Epithelial cell of prostate (primary cell): ENCODE measurements around the gene NUP210.
A peak's percentile ranks its signal among the peaks of the same experiment; 100 is the strongest.

Experiments used
- DNase-seq: peaks from one replicate; pipeline ENCODE4 v3.0.0-alpha.2; 2011; ENCODE audit warnings: low read depth, low spot score
- H3K27ac ChIP-seq: fragments of 450-650 bp; 2 replicates; pipeline ENCODE4 v1.5.1; 2017; ENCODE audit warnings: mild to moderate bottlenecking

NUP210 gene

DNA sequence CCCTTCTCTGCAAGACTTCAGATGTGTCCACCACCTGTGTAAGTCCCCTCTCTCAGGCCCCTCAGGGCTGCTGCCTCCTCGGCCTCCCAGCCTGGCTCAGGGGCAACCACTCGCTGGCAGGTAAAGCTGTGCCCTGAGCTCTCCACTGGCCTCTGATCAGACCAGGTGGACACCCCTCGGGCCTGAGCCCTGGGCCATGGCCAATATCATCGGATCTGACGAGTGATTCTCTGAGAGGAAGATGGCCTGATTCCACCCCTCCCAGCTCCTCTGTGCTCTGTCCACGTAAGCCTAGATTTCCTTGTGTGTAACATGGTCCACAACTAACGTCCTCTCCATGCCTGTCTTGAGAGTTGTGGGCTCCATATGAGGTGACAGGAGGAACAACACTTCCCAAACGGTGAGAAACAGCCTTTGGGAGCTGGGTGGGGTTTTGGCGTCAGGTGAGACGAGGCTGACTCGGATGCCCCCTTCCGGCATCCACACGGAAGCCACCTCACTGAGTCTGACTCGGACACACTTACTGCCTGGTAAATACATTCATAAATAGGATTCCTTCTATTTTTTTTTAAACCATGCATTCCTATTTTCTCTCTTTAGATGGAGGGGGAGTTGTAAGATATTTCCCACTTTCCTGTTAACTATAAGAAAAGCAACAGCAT lies 86.8 kb downstream of the NUP210 start:
- no peak overlapping the region for H3K27ac ChIP-seq
- DNase-seq: no peak

DNA sequence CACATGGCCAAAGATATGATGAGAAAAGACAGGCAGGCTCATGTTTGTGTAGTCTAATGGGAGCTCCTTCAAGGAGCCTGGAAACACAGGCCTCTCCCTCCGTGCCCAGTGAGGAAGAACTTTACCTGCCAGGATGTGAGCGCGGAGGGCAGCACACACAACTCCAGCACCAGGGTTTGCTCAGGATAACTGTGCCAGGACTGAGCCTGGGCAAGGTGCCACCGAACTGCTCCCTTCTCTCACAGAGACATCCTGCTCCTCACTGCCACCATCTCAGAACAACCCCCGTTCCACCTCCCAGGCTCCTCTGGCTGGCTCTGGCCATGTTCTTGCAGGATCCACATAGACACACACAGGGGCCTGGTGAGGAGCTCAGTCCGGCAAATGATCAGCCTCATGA lies 87.4 kb downstream of the NUP210 start:
- H3K27ac ChIP-seq: no peak overlapping the region
- no peak for DNase-seq

DNA sequence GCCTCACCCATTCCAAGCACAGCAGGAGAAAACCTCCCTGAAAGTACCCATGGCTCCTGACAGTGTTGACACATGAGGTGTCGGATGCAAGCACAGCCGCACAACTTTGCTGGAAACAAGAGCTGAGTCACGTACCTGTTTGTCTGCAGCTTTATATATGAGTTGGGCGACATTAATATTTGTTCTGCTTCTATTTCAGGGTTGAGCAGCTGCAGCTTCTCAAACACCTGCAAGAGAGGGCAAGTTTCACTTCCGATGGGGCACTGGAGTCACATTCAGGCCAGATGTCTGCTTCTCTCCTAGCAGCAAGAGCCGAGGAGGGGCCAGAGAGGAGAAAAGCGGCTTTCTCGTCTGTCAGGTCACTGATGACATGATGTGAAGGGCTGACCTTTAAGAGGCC lies 88.0 kb downstream of the NUP210 start:
- H3K27ac ChIP-seq: no peak overlapping the region

DNA sequence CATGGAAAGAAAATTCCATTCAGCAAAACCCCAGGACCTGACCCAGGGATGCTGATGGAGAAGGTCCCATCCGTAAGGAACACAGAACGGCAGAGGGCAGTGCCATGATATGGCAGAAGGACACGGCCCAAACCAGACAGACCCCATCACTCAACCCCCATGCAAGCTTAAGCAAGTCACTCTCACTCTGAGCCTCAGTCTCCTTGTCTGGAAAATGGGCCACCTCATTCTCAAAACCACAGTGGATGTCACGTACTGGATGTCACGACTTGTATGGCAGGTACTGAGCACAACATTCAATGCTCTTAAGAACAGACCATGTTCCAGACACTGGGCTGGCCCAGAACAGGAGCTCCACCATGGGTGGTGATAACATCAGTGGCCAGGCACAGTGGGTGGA lies 90.4 kb downstream of the NUP210 start:
- no peak for DNase-seq
- no peak overlapping the region for H3K27ac ChIP-seq

More for the DNA sequence above, 88.0 kb downstream of the NUP210 start:
- peak; percentile 36 for DNase-seq

DNA sequence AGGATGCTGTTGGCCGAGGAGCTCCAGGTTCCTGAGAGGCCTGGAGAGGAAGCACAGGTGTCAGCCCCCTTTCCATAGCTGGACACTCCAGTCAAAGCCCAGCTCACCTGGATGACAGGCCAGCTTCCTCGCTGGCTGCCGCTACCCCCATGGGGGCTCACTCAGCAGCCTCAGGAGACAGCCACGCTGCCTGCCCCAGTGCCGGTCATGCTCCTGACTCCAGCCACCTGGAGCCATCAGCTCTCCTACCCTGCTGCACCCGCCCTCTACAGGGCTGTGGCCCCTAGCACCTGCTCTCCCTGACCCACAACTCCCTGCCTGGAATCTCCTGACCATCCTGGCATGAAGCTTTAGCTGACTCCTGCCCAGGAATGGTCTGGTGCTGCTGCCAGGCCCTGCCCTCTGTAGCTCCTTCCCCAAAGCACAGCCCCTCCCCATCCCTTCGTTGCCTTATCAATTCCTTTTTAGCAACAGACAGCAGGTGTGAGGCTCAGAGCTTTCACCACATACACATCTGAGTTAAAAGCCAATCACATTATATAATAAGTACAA lies 94.2 kb downstream of the NUP210 start:
- H3K27ac ChIP-seq: no peak overlapping the region
- no peak for DNase-seq

DNA sequence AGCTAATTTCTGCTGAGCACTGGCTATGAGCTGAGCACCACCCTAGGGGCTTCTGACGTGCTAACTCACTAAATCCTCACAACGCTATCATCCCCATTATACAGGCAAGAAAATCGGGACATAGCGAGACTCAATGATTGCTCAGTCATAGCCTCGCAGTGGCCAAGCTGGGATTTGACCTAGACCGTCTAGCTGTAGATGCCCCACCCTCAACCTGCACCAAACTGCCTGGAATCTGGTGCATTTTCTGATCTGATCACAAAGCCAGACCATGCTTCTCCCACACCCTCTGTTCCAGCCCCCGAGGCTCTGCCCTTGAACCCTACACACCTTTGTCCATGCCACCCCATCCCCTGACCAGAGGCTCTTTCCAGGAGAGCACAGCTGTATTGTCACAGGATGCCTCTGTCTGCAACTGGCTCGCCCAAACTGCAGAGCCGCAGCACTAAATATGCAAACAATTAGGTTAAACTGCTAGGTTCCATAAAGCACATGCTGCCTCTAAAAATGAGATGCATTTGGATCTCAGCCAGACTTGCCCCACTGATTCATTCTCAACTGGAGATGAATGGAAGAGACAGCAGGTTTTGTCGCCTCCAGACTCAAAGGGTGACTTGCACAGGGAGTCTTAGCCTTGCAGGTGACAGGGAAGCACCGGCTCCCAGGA lies 95.2 kb downstream of the NUP210 start:
- H3K27ac ChIP-seq: no peak overlapping the region
- no peak for DNase-seq

DNA sequence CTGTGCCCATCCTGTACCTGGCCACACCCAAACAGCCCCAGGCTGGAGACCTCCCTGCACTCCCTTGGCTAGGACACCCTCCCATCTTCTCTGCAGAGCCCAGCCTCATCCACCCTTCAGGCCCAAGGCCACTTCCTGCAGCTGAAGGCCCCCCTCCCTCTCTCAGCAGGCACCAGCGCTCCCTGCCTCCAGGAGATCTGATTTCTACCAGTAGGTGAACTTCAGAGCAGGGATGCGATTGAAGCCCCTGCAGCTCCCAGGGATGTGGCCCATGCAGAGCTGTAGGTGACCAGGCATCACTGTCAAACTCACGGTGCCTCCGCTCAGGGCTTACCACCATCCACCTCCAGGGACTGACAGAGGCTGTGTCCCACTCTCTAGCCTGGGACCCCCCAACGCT lies 96.3 kb downstream of the NUP210 start:
- no peak overlapping the region for H3K27ac ChIP-seq
- no peak for DNase-seq

DNA sequence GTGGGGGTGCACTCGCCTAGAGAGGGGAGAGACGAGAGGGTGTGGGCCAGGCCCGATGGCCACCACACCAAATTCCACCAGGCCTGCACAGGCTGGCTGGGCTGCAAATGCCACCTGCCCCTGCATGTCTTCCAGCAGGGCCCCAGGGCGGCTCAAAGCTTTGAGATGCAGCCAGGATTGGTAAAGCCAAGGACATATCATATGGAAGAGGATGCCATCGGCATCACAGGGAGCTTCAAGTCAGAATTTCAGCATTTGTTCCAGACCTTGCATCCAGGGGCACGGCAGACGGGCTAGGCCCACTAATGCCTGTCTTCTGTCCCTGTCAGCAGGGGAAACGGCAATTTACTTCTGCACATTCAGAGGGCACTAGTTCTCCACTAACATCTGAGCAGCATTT lies 97.8 kb downstream of the NUP210 start:
- no peak for DNase-seq
- H3K27ac ChIP-seq: no peak overlapping the region

DNA sequence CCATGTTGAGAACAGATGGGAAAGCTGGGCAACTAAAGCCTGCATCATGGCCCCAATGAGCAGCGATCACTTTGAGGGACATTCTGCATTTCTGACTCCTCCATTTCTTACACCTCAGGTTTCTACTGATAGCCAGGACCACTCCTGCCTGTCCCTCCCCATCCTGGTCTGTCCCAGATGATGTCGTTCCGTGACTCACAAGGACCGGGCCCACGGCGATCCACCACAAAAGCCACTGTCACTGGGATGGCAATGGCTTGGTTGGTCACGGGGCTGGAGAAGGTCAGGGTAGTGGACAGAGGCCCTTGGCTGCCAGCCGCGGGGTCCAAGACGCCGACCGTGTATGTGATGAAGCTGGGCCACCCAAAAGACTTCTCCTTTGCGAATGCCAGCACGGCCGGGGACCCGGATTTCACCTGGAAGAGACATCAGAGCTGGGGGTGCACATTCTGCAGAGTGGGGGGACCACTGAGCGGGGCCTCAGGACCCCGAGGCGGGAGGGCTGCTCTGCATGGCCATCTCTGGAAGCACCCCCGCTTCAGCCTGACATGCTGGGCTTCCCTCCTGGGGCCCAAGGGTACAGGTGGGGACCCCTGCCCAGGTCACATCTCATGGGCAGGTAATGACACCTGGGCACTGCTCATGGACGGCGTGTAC lies 100.4 kb downstream of the NUP210 start:
- DNase-seq: no peak
- no peak overlapping the region for H3K27ac ChIP-seq

DNA sequence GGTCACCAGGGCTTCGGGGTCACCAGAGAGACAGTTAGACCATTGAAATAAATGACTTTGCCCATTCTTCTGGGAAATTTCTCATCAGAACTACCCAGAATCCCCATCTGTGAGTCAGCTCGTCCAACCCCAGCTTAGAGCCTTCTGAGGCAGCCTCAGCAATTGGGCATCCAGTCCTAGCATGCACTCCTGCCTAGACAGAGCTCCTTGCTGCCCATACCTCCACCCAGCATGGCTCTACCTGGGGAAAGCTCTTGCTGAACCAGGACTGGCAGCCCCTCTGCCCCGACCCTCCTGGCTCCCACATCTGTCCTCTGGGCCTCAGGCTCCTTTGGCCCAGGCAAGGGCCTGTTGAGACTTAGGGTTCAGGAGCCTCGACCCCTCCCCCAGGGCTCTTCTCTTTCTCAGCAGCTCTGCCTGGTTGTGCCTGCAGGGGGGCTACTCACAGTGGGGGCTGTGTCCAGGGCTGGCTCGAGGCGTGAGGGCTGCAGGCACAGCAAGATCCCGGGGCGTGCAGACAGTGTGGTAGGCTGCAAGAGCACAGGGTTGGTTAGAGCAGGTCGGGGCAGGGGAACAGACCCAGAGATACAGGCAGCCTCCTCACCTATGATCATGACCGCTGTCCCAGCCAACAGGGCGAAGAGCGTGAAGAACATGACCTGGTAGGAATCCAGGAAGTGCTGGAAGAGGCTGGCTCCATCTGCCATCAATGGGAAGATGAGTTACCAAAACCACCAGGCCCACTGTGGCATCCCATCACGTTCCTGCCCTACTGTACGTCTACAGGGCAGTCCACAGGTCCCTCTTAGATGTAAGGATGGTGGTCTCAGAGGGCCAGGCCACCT lies 101.3 kb downstream of the NUP210 start:
- H3K27ac ChIP-seq: no peak overlapping the region
- no peak for DNase-seq

DNA sequence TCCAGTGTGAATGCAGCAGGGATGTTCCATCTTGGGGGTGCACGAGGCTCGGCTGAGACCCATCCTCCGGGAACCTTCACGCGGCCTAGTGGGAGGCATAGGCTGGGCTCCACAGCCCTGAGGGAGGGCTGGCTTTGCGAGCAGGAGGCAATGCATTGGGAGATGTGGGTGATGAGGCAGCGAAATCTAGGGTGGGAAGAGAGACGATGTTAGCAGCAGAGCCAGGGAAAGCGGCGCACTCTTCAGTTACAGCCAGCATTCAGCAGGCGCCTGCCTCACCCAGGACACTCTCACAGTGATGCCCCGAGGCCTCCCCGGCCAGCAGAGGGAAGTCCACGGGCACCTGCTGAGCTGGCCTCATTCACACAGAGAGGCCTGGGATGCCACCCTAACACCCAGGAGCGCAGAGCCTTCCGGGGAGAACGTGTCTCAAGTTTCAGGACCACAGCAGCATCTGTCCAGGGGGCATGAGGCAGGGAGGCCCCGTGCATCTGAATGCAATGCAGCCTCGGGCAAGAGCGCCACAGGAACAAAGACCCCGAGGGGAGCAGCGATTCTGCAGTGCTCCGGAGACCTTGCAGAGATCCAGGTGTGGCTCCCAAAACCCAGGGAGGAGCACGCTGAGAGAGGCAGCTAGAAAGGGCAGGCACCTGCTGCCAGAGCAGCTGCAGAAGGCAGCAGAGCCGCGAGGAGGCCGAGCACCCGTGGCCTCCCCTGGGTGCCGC lies 102.4 kb downstream of the NUP210 start:
- no peak overlapping the region for H3K27ac ChIP-seq
- no peak for DNase-seq

DNA sequence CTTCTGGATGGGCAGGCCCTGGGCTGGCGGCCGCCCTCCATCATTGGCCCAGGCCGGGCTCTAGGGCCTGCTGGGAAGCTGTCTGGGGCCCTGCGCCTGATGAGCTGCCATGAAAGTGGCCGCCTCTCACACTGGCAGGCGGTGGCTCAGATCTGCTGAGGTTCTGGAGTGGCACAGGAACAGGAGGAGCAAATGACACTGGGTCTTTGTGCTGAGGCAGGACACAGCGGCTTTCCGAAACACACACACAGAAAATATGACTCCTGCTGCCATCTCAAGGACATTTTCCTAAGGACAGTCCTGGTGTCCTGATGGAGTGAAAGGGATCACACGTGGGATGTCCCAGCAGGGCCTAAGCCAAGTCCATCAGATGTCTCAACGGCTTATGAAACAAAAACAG lies 103.5 kb downstream of the NUP210 start:
- H3K27ac ChIP-seq: no peak overlapping the region
- DNase-seq: no peak

DNA sequence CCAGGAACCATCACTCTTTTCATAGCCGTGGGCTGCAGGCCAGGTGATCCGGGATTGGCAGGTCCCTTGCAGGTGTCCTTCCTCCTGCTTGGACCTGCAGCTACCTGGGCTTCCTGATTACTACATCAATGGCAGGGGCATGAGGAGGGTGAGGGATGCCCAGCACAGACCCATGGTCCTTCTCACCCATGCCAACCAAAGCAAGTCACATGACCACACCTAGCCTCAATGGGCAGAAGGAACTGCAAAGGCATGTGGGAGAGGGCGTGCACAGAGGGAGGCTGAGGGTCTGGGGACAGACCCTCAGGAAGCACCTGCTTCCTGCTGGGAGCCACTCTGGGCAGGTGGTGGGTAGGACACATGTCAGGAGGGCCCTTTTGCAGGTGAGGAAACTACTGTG lies 105.2 kb downstream of the NUP210 start:
- no peak overlapping the region for H3K27ac ChIP-seq

DNA sequence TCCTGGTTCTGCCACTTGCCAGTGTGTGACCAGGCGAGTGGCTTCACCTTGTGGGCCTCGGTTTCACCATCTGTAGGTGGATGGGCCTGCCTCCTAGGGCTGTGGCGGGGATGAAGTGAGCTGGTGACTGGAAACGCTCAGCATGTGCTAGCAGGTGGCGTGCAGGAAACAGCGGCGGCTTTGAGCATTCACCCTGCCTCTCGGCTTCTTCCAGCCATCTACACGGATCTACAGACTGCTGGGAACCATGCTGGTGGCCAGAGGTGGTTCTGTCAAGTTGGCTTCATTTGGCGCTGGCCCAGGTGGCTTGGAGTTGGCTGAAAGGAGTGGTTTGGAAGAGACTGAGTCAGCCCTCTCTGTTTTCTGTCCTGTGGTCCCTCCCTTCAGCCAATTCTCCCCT lies 106.3 kb downstream of the NUP210 start:
- H3K27ac ChIP-seq: no peak overlapping the region
- DNase-seq: no peak

More for the DNA sequence above, 105.2 kb downstream of the NUP210 start:
- no peak for DNase-seq

DNA sequence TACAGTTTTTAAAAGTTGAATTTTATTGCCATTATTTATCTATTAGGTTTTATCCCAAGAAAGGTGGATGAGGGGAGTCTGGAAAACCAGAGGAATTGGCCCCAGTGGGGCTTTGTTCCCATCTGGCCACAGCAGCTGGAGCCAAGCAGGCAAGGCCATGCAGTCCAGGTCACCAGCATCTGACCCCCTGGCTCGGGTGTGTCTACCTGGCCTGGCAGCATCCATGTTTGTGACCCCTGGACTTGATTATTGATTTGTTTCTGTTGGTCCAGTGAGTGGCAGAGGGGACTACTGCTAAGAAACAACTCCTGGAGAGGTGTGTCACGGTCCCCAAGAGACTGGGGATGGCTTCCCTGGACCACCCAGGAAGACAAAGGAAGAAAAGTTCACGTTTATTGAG lies 111.1 kb downstream of the NUP210 start:
- no peak overlapping the region for H3K27ac ChIP-seq

DNA sequence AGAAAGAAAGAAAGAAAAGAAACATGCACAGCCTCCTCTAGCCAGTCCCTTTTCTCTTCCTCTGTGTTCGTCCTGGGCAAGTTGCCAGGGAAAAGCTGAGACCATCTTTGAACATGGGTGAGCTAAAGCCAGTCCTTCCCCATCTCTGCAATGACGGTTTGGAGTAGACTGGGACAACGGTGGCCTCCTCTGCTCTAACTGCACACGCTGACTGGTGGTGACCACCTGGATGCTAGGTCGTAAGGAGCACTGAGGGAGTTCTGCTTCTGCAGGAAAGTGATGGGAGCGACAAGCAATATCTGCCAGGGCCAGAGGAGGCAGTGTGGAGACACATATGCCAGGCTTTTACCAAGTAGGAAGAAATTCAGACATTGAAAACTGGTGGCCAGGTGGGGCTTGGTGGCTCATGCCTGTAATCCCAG lies 111.7 kb downstream of the NUP210 start:
- DNase-seq: no peak
- no peak overlapping the region for H3K27ac ChIP-seq

More for the DNA sequence above, 111.1 kb downstream of the NUP210 start:
- DNase-seq: no peak

DNA sequence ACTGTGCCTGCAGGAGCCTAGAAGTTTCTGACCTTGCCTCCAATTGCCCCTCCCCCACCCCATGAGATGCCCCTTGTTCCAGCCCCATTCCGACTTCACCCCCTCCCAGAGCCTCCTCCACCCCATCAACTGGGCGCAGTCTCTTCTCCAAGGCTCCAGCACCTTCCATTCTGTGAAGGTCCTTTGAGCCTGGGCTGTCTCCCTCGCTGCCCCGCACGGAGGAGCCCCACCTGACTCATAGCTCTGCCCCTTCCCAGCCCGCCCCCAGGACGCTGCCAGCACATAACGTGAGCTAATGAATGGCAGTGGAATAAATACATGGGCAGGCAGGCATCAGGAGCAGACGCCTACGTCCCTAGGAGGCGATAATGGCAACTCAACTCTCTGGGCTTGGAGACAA lies 113.1 kb downstream of the NUP210 start:
- H3K27ac ChIP-seq: no peak overlapping the region
- no peak for DNase-seq

DNA sequence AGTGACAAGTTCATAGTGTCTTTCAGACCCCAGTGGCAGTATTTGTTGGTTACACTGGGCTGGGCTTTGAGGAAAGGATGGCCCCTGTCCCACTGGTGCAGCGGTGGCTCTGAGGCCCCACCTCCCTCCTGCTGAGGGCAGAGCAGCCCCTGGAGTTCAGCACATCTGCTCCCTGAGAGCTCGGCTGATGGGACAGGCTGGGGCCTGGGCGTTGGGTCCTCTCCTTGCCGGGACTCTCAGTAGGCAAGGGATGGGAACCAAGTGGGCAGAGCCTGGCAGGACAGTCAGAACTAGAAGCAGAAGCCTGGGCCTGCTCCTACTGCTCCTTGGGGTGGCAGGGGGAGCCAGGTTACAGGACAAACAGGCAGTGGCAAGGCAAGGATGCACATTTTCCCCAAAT lies 114.5 kb downstream of the NUP210 start:
- no peak overlapping the region for H3K27ac ChIP-seq
- no peak for DNase-seq

DNA sequence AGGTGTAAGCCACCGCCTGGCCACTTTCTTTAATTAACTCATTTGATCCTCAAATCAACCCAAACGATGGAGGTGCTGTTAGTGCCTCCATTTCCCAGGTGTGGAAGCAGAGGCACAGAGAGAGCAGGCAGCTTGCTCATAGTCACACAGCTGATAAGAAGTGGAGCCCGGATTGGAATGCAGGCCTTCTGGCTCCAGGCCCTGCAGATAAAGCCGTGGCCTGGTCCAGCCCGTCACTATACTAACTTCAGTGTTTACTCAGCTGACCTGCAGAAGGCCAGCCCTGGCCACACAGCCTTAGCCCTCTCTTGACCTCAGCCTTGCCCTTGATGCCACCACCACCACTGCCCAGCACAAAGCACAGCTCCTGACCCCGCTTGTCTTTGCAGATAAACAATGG lies 116.7 kb downstream of the NUP210 start:
- DNase-seq: no peak
- H3K27ac ChIP-seq: no peak overlapping the region
